ENCODE results near the gene CRABP1.

GRCh38 chr15:78394026-78394425, 53.9 kb downstream of the CRABP1 start:
- TF ChIP-seq CTCF (conservative IDR thresholded peaks at IDR 0.05) (no peak), EZH2 (IDR thresholded peaks at IDR 0.05; ENCODE audit: low read depth) (no peak)

Data from PC-9 (cell line).